Esophagus muscularis mucosa (tissue), 4 donors: ENCODE results near the gene SULF2. TPM values are rescaled to one million over a fixed set of nuclear protein-coding genes. Genes with fewer than 3 reads are reported as not detected.

Experiments used
- DNase-seq: peaks from one replicate; pipeline ENCODE4 v3.0.0-alpha.2; 2017; ENCODE audit errors: extremely low spot score
- H3K27ac ChIP-seq, 4 donors: fragments of 200-600 bp; sonication (generic); replicated peaks in 1 of 4; 1 replicate in 3 of 4; 2 replicates in 1 of 4; pipeline ENCODE4 v1.5.1; 2016 to 2019; ENCODE audit warnings: mild to moderate bottlenecking in 1 of 4
- H3K27me3 ChIP-seq, 4 donors: fragments of 200-600 bp; sonication (generic); one replicate each; pipeline versions ENCODE4 v1.5.1 to v1.6.0; 2016 to 2019
- H3K36me3 ChIP-seq, 4 donors: fragments of 200-600 bp; sonication (generic); one replicate each; pipeline ENCODE4 v1.5.1; 2016 to 2019
- H3K4me1 ChIP-seq, 4 donors: fragments of 200-600 bp; sonication (generic); one replicate each; pipeline ENCODE4 v1.5.1; 2016 to 2019
- H3K4me3 ChIP-seq, 4 donors: fragments of 200-600 bp; sonication (generic); 1 replicate in 2 of 4; 2 replicates in 2 of 4; pipeline ENCODE4 v1.5.1; 2016 to 2019; ENCODE audit warnings: mild to moderate bottlenecking in 4 of 4, moderate library complexity in 1 of 4
- H3K9me3 ChIP-seq, 4 donors: fragments of 200-600 bp; sonication (generic); 1 replicate in 3 of 4; 2 replicates in 1 of 4; pipeline ENCODE4 v1.5.1; 2016 to 2019
- EP300 ChIP-seq: sonication (generic); formaldehyde crosslinking; IDR thresholded peaks from one replicate; pipeline ENCODE4 v1.6.1; 2017; ENCODE audit warnings: antibody characterized with exemption
- POLR2A ChIP-seq: fragments of 450-650 bp; IDR thresholded peaks from one replicate; pipeline ENCODE4 v1.6.1; 2017; ENCODE audit warnings: antibody characterized with exemption, moderate library complexity, mild to moderate bottlenecking, low read depth
- POLR2AphosphoS5 ChIP-seq, 2 donors: sonication (generic); formaldehyde crosslinking; IDR thresholded peaks; one replicate each; pipeline ENCODE4 v1.6.1; 2017; ENCODE audit warnings: antibody characterized with exemption in 2 of 2
- WGBS: methylation state at CpG from one replicate; pipeline ENCODE4 v1.1.5; 2018; 5-methylcytosine and 5-hydroxymethylcytosine counted together
- intact Hi-C: fragments of 100-400 bp; cut with DNase I; formaldehyde crosslinking; loops from one replicate; pipeline ENCODE4 v1.15.1; 2023
- total RNA-seq, 4 donors: library from RNA; depleted of rRNA; stranded (reverse); fragments of >200 nt; gene quantifications; one replicate each; pipeline versions ENCODE4 v1.1.0 to v1.2.1, GENCODE V29; 2016
- TF ChIP-seq, protein P1 (sequence below), 3 experiments: fragments of 200-600 bp in 2 of 3; fragments of 450-650 bp in 1 of 3; sonication (generic) in 2 of 3; IDR thresholded peaks; one replicate each; pipeline ENCODE4 v1.5.1; 2017 to 2019; ENCODE audit warnings: antibody characterized with exemption in 3 of 3, mild to moderate bottlenecking in 2 of 3, moderate library complexity in 1 of 3

SULF2 gene
- total RNA-seq, 4 donors from 2014 or later = 78.7 to 243 (median 138) TPM

DNA sequence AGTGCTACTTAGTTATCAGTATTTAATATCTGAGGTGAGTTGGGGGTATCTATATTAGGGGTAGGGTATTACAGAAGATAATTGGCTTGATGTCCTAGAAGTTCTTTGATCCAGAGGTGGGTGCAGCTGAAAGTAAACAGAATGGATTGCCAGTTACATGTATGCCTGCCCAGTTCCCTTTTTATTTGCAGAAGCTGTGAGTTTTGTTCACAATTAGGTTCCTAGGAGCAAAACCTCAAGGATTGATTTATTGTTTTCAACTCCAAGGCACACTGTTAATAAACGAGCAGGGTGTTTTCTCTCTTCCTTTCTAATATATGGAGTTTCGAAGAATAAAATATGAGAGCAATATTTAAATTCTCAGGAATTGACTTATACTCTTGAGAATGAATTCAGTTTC, 129.0 kb downstream of the SULF2 start:
- Histone ChIP-seq H3K27me3 (no peaks in the 10 kb centered on the region), H3K36me3 (peaks cover 28 to 100% (median 79%) of the 10 kb centered on the region in 4 donors), H3K27ac (no peak overlapping the region), H3K4me1 (peaks cover 0 to 13% (median 8%) of the 10 kb centered on the region in 4 donors), H3K4me3 (no peak overlapping the region), H3K9me3 (no peaks in the 10 kb centered on the region)
- TF ChIP-seq EP300 (no peak), POLR2A (no peak)
- TF ChIP-seq, protein P1, sequence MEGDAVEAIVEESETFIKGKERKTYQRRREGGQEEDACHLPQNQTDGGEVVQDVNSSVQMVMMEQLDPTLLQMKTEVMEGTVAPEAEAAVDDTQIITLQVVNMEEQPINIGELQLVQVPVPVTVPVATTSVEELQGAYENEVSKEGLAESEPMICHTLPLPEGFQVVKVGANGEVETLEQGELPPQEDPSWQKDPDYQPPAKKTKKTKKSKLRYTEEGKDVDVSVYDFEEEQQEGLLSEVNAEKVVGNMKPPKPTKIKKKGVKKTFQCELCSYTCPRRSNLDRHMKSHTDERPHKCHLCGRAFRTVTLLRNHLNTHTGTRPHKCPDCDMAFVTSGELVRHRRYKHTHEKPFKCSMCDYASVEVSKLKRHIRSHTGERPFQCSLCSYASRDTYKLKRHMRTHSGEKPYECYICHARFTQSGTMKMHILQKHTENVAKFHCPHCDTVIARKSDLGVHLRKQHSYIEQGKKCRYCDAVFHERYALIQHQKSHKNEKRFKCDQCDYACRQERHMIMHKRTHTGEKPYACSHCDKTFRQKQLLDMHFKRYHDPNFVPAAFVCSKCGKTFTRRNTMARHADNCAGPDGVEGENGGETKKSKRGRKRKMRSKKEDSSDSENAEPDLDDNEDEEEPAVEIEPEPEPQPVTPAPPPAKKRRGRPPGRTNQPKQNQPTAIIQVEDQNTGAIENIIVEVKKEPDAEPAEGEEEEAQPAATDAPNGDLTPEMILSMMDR (IDR thresholded peaks at IDR 0.05) = no peak
- intact Hi-C loops = no loop called here
- no peak for DNase-seq
- 82% methylated on average over 2 of the region's 2 CpGs for WGBS

DNA sequence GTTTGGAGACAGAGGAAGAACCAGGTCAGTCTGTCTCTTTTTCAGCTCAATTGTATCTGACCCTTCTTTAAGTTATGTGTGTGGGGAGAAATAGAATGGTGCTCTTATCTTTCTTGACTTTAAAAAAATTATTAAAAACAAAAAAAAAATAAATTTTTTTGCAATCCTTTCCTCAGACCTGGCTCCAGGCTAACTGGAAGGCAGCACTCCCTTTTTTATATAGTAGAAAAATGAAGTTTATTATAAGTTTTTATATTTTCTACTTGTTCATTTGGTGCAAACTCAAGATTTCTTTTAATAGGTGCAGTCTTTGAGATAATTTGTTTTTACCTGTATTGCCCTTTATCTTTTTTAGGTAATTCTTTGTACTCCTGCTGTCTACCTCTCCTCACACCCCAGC, 129.6 kb downstream of the SULF2 start:
- TF ChIP-seq EP300 = no peak
- TF ChIP-seq, protein P1 (IDR thresholded peaks at IDR 0.05) = no peak
- TF ChIP-seq POLR2AphosphoS5 (IDR thresholded peaks at IDR 0.05) = no peak
- TF ChIP-seq POLR2A = no peak
- no peaks in the 10 kb centered on the region for H3K9me3 ChIP-seq
- no peak overlapping the region for H3K27ac ChIP-seq
- peaks cover 30 to 100% (median 79%) of the 10 kb centered on the region in 4 donors for H3K36me3 ChIP-seq
- DNase-seq = no peak
- intact Hi-C loops = no loop called here
- peaks cover 0 to 8% (median 4%) of the 10 kb centered on the region in 4 donors for H3K4me1 ChIP-seq
- H3K4me3 ChIP-seq = no peak overlapping the region
- no peaks in the 10 kb centered on the region for H3K27me3 ChIP-seq

DNA sequence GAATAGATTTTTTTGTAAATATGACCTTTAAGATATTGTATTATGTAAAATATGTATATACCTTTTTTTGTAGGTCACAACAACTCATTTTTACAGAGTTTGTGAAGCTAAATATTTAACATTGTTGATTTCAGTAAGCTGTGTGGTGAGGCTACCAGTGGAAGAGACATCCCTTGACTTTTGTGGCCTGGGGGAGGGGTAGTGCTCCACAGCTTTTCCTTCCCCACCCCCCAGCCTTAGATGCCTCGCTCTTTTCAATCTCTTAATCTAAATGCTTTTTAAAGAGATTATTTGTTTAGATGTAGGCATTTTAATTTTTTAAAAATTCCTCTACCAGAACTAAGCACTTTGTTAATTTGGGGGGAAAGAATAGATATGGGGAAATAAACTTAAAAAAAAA, 130.9 kb downstream of the SULF2 start:
- TF ChIP-seq, protein P1 (IDR thresholded peaks at IDR 0.05) = no peak
- TF ChIP-seq EP300 = no peak
- TF ChIP-seq POLR2A = no peak
- TF ChIP-seq POLR2AphosphoS5 (IDR thresholded peaks at IDR 0.05) = no peak
- 92% methylated on average over 1 of the region's 1 CpG for WGBS

DNA sequence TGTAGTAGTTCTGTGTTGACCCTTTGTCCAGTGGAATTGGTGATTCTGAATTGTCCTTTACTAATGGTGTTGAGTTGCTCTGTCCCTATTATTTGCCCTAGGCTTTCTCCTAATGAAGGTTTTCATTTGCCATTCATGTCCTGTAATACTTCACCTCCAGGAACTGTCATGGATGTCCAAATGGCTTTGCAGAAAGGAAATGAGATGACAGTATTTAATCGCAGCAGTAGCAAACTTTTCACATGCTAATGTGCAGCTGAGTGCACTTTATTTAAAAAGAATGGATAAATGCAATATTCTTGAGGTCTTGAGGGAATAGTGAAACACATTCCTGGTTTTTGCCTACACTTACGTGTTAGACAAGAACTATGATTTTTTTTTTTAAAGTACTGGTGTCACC, 131.4 kb downstream of the SULF2 start:
- Histone ChIP-seq H3K27me3 (no peaks in the 10 kb centered on the region), H3K4me3 (no peak overlapping the region), H3K4me1 (no peaks in the 10 kb centered on the region), H3K36me3 (peaks cover 30 to 100% (median 79%) of the 10 kb centered on the region in 4 donors), H3K9me3 (no peaks in the 10 kb centered on the region), H3K27ac (no peak overlapping the region)
- WGBS = 75% methylated on average over 2 of the region's 2 CpGs
- intact Hi-C loops = no loop called here
- no peak for DNase-seq
- TF ChIP-seq EP300 (no peak), POLR2AphosphoS5 (IDR thresholded peaks at IDR 0.05) (no peak), POLR2A (no peak)
- TF ChIP-seq, protein P1 (IDR thresholded peaks at IDR 0.05) = no peak

More for the DNA sequence above, 130.9 kb downstream of the SULF2 start:
- no peaks in the 10 kb centered on the region for H3K27me3 ChIP-seq
- H3K36me3 ChIP-seq = peaks cover 30 to 100% (median 79%) of the 10 kb centered on the region in 4 donors
- no peak overlapping the region for H3K27ac ChIP-seq
- H3K4me1 ChIP-seq = no peaks in the 10 kb centered on the region
- intact Hi-C loops = no loop called here
- no peak for DNase-seq
- no peaks in the 10 kb centered on the region for H3K9me3 ChIP-seq
- no peak overlapping the region for H3K4me3 ChIP-seq

DNA sequence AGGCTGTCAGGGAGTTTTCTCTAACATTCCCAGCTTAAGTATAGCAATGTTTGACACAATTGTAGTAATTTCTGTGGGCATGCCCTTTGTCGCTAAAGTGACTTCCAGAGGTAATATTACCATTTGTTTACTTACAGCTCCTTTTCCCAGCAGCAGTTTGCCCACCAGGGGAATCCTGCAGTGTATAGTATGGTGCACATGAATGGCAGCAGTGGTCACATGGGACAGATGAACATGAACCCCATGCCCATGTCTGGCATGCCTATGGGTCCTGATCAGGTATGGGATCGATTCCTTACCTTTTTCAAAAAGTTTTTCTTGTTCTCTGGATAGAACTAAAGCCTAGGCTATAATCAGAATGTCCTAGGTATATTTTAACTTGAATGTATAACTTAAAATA, 132.5 kb downstream of the SULF2 start:
- Histone ChIP-seq H3K36me3 (peaks cover 30 to 100% (median 82%) of the 10 kb centered on the region in 4 donors), H3K9me3 (no peaks in the 10 kb centered on the region), H3K4me3 (no peak overlapping the region), H3K27me3 (no peaks in the 10 kb centered on the region), H3K27ac (no peak overlapping the region), H3K4me1 (no peaks in the 10 kb centered on the region)
- no peak for TF ChIP-seq POLR2A
- WGBS = 91% methylated on average over 2 of the region's 2 CpGs
- intact Hi-C loops = no loop called here
- DNase-seq = peak; percentile 31
